Endodermal cell (in vitro differentiated cells): Measurements from ENCODE around the gene PSENEN. TPM values are rescaled to one million over a fixed set of nuclear protein-coding genes. Genes with fewer than 3 reads are reported as not detected.
A peak's percentile ranks its signal among the peaks of the same experiment; 100 is the strongest.

Experiments used
- DNase-seq: peaks from one replicate; pipeline ENCODE4 v3.0.0-alpha.2; 2017
- H3K27ac ChIP-seq: 2 replicates; pipeline ENCODE4 v1.5.1; 2013; ENCODE audit warnings: mild to moderate bottlenecking, low read depth, low read length, moderate library complexity
- H3K27me3 ChIP-seq: 2 replicates; pipeline ENCODE4 v1.6.1; 2013; ENCODE audit warnings: mild to moderate bottlenecking, low read length, moderate library complexity; ENCODE audit not compliant: insufficient read depth, control insufficient read depth, poor library complexity, severe bottlenecking
- H3K36me3 ChIP-seq: 2 replicates; pipeline ENCODE4 v1.7.0; 2013; ENCODE audit warnings: mild to moderate bottlenecking, low read length, moderate library complexity; ENCODE audit not compliant: control insufficient read depth, insufficient read depth
- H3K4me1 ChIP-seq: one replicate; pipeline ENCODE4 v1.7.0; 2013; ENCODE audit warnings: low read length; ENCODE audit not compliant: control insufficient read depth, insufficient read depth
- H3K4me3 ChIP-seq: 2 replicates; pipeline ENCODE4 v1.5.1; 2013; ENCODE audit warnings: mild to moderate bottlenecking, low read length, moderate library complexity
- H3K9ac ChIP-seq: 2 replicates; pipeline ENCODE4 v1.6.1; 2013; ENCODE audit warnings: mild to moderate bottlenecking, low read length, moderate library complexity; ENCODE audit not compliant: poor library complexity, severe bottlenecking; ENCODE audit errors: extremely low read depth
- H3K9me3 ChIP-seq: 2 replicates; pipeline ENCODE4 v1.6.1; 2013; ENCODE audit warnings: mild to moderate bottlenecking, low read length, moderate library complexity; ENCODE audit not compliant: control insufficient read depth
- H3K27ac Mint-ChIP-seq: 2 replicates; pipeline ENCODE4 v1.8.0; 2020; ENCODE audit warnings: mixed read lengths
- H3K27me3 Mint-ChIP-seq: 2 replicates; pipeline ENCODE4 v1.8.0; 2021; ENCODE audit warnings: mild to moderate bottlenecking, mixed read lengths; ENCODE audit not compliant: insufficient read depth
- H3K36me3 Mint-ChIP-seq: 2 replicates; pipeline ENCODE4 v1.8.0; 2020; ENCODE audit warnings: low read depth, mixed read lengths
- H3K4me1 Mint-ChIP-seq: 2 replicates; pipeline ENCODE4 v1.8.0; 2020; ENCODE audit warnings: mixed read lengths
- H3K4me3 Mint-ChIP-seq: 2 replicates; pipeline ENCODE4 v1.8.0; 2020; ENCODE audit warnings: mild to moderate bottlenecking, moderate library complexity, mixed read lengths
- H3K9me3 Mint-ChIP-seq: 2 replicates; pipeline ENCODE4 v1.8.0; 2020; ENCODE audit warnings: mild to moderate bottlenecking, mixed read lengths
- CTCF ChIP-seq: fragments of 200-600 bp; sonication (generic); conservative IDR thresholded peaks from 2 replicates; pipeline ENCODE4 v1.5.0; 2021; ENCODE audit warnings: antibody characterized with exemption, mild to moderate bottlenecking
- WGBS, 2 experiments: methylation state at CpG; one replicate each; pipeline versions ENCODE4 v1.1.5 to v1.1.7; 2013; ENCODE audit warnings: missing lambda C conversion rate in 2 of 2, mixed read lengths in 1 of 2; ENCODE audit not compliant: insufficient coverage in 1 of 2, insufficient read length in 1 of 2; 5-methylcytosine and 5-hydroxymethylcytosine counted together
- total RNA-seq, 2 donors: library from RNA; stranded (reverse); fragmentation: NEBNext Ultra II Directional in 1 of 2; extraction: Animal tissue kit (Norgen Biotek cat#: 25700) in 1 of 2; gene quantifications; 2 replicates in 1 of 2; 3 replicates in 1 of 2; pipeline ENCODE4 v1.2.1, GENCODE V29; 2021

Gene PSENEN
- total RNA-seq, 2 donors from 2014 or later, result 101 to 109 TPM

GRCh38 chr19:35787227-35787799 is 41.9 kb downstream of the PSENEN start:
- H3K4me3 Mint-ChIP-seq, result no peak overlapping the region
- DNase-seq, result no peak
- 94 to 100% methylated on average over 3 to 15 of the region's 15 CpGs for WGBS, 2 experiments

GRCh38 chr19:35788205-35788960 is 42.9 kb downstream of the PSENEN start:
- 82 to 92% methylated on average over 3 to 12 of the region's 12 CpGs for WGBS, 2 experiments
- no peaks in the 10 kb centered on the region for H3K36me3 Mint-ChIP-seq
- TF ChIP-seq CTCF, result no peak

More at GRCh38 chr19:35787227-35787799, 41.9 kb downstream of the PSENEN start:
- H3K27ac ChIP-seq, result no peak overlapping the region
- Mint-ChIP-seq H3K4me1 (peaks cover 7% of the 10 kb centered on the region), H3K36me3 (no peaks in the 10 kb centered on the region), H3K27me3 (peaks cover 3% of the 10 kb centered on the region), H3K27ac (no peak overlapping the region), H3K9me3 (no peaks in the 10 kb centered on the region)
- no peak overlapping the region for H3K9ac ChIP-seq
- H3K9me3 ChIP-seq, result no peaks in the 10 kb centered on the region
- H3K27me3 ChIP-seq, result no peaks in the 10 kb centered on the region
- no peak for TF ChIP-seq CTCF
- H3K36me3 ChIP-seq, result no peaks in the 10 kb centered on the region
- H3K4me1 ChIP-seq, result no peaks in the 10 kb centered on the region
- no peak overlapping the region for H3K4me3 ChIP-seq

GRCh38 chr19:35789195-35789977 is 43.9 kb downstream of the PSENEN start:
- TF ChIP-seq CTCF, result no peak
- Histone ChIP-seq H3K4me1 (no peaks in the 10 kb centered on the region), H3K27ac (peak overlapping the region; percentile 32), H3K27me3 (no peaks in the 10 kb centered on the region), H3K4me3 (no peak overlapping the region), H3K36me3 (no peaks in the 10 kb centered on the region), H3K9me3 (no peaks in the 10 kb centered on the region), H3K9ac (no peak overlapping the region)
- H3K36me3 Mint-ChIP-seq, result no peaks in the 10 kb centered on the region
- H3K4me1 Mint-ChIP-seq, result peaks cover 3% of the 10 kb centered on the region
- peak; percentile 24 for DNase-seq
- H3K9me3 Mint-ChIP-seq, result no peaks in the 10 kb centered on the region
- no peaks in the 10 kb centered on the region for H3K27me3 Mint-ChIP-seq
- WGBS, 2 experiments, result 76 to 87% methylated on average over 4 to 11 of the region's 11 CpGs
- no peak overlapping the region for H3K27ac Mint-ChIP-seq
- H3K4me3 Mint-ChIP-seq, result no peak overlapping the region

More at GRCh38 chr19:35788205-35788960, 42.9 kb downstream of the PSENEN start:
- no peaks in the 10 kb centered on the region for H3K36me3 ChIP-seq
- no peak for DNase-seq
- no peaks in the 10 kb centered on the region for H3K9me3 Mint-ChIP-seq
- no peak overlapping the region for H3K27ac Mint-ChIP-seq
- no peak overlapping the region for H3K27ac ChIP-seq
- H3K4me3 ChIP-seq, result no peak overlapping the region
- no peak overlapping the region for H3K4me3 Mint-ChIP-seq
- H3K4me1 Mint-ChIP-seq, result peaks cover 5% of the 10 kb centered on the region
- H3K27me3 ChIP-seq, result no peaks in the 10 kb centered on the region
- no peaks in the 10 kb centered on the region for H3K9me3 ChIP-seq
- H3K9ac ChIP-seq, result no peak overlapping the region
- H3K27me3 Mint-ChIP-seq, result peaks cover 3% of the 10 kb centered on the region
- H3K4me1 ChIP-seq, result no peaks in the 10 kb centered on the region
